ENCODE results near the gene ADARB2.

The ADARB2 gene

GRCh38 chr10:1569208-1569607, 168.1 kb downstream of the ADARB2 start:
- DNase-seq (ENCODE audit: low read depth) = no peak

GRCh38 chr10:1567742-1568495, 169.4 kb downstream of the ADARB2 start:
- DNase-seq (ENCODE audit: low read depth) = no peak

GRCh38 chr10:1567152-1567551, 170.2 kb downstream of the ADARB2 start:
- no peak for DNase-seq (ENCODE audit: low read depth)

- DNase-seq (ENCODE audit: low read depth) = no peak
Measured at GRCh38 chr10:1564791-1565190, 172.5 kb downstream of the ADARB2 start.

- no peak for DNase-seq (ENCODE audit: low read depth)
Measured at GRCh38 chr10:1563028-1563427, 174.3 kb downstream of the ADARB2 start.

GRCh38 chr10:1561731-1562337, 175.5 kb downstream of the ADARB2 start:
- DNase-seq (ENCODE audit: low read depth) = no peak

- DNase-seq (ENCODE audit: low read depth) = no peak
Measured at GRCh38 chr10:1560535-1561192, 176.7 kb downstream of the ADARB2 start.

- no peak for DNase-seq (ENCODE audit: low read depth)
Measured at GRCh38 chr10:1559761-1560160, 177.6 kb downstream of the ADARB2 start.

GRCh38 chr10:1559311-1559710, 178.0 kb downstream of the ADARB2 start:
- no peak for DNase-seq (ENCODE audit: low read depth)

GRCh38 chr10:1558906-1559305, 178.4 kb downstream of the ADARB2 start:
- DNase-seq (ENCODE audit: low read depth) = no peak

GRCh38 chr10:1557081-1557480, 180.2 kb downstream of the ADARB2 start:
- DNase-seq (ENCODE audit: low read depth) = no peak

- no peak for DNase-seq (ENCODE audit: low read depth)
Measured at GRCh38 chr10:1556496-1556895, 180.8 kb downstream of the ADARB2 start.

GRCh38 chr10:1553951-1554350, 183.4 kb downstream of the ADARB2 start:
- DNase-seq (ENCODE audit: low read depth) = no peak

- no peak for DNase-seq (ENCODE audit: low read depth)
Measured at GRCh38 chr10:1552881-1553670, 184.2 kb downstream of the ADARB2 start.

- no peak for DNase-seq (ENCODE audit: low read depth)
Measured at GRCh38 chr10:1552406-1552805, 184.9 kb downstream of the ADARB2 start.

- no peak for DNase-seq (ENCODE audit: low read depth)
Measured at GRCh38 chr10:1551636-1552338, 185.5 kb downstream of the ADARB2 start.

- DNase-seq (ENCODE audit: low read depth) = no peak
Measured at GRCh38 chr10:1550616-1551015, 186.7 kb downstream of the ADARB2 start.

- no peak for DNase-seq (ENCODE audit: low read depth)
Measured at GRCh38 chr10:1550291-1550595, 187.1 kb downstream of the ADARB2 start.

- DNase-seq (ENCODE audit: low read depth) = no peak
Measured at GRCh38 chr10:1549591-1550290, 187.6 kb downstream of the ADARB2 start.

- DNase-seq (ENCODE audit: low read depth) = no peak
Measured at GRCh38 chr10:1548596-1548995, 188.7 kb downstream of the ADARB2 start.

GRCh38 chr10:1548146-1548545, 189.2 kb downstream of the ADARB2 start:
- no peak for DNase-seq (ENCODE audit: low read depth)

Measured in HS-5 (cell line).